Breast epithelium (tissue), 4 donors: ENCODE measurements around the gene ARHGEF2. TPM values are rescaled to one million over a fixed set of nuclear protein-coding genes. Genes with fewer than 3 reads are reported as not detected.

Source experiments
- DNase-seq, 2 donors: peaks; one replicate each; pipeline ENCODE4 v3.0.0-alpha.2; 2019; ENCODE audit warnings: low spot score in 2 of 2
- H3K27ac ChIP-seq, 2 donors: fragments of 200-600 bp; sonication (generic) in 1 of 2; one replicate each; pipeline ENCODE4 v1.5.1; 2016 to 2019; ENCODE audit warnings: mild to moderate bottlenecking in 1 of 2
- H3K27me3 ChIP-seq, 2 donors: fragments of 200-600 bp; sonication (generic) in 1 of 2; one replicate each; pipeline versions ENCODE4 v1.5.1 to v1.6.0; 2017 to 2019; ENCODE audit warnings: control low read depth in 1 of 2, mild to moderate bottlenecking in 1 of 2
- H3K36me3 ChIP-seq: fragments of 200-600 bp; one replicate; pipeline ENCODE4 v1.5.1; 2019
- H3K4me1 ChIP-seq, 2 donors: fragments of 200-600 bp; sonication (generic); one replicate each; pipeline ENCODE4 v1.5.1; 2016 to 2019; ENCODE audit warnings: control low read depth in 1 of 2
- H3K4me3 ChIP-seq, 3 donors: fragments of 200-600 bp; sonication (generic); 1 replicate in 2 of 3; 2 replicates in 1 of 3; pipeline ENCODE4 v1.5.1; 2016 to 2019; ENCODE audit warnings: mild to moderate bottlenecking in 3 of 3, moderate library complexity in 2 of 3
- H3K9me3 ChIP-seq, 2 donors: fragments of 200-600 bp; sonication (generic) in 1 of 2; one replicate each; pipeline ENCODE4 v1.5.1; 2016 to 2019; ENCODE audit warnings: control low read depth in 1 of 2
- POLR2A ChIP-seq: fragments of 450-650 bp; IDR thresholded peaks from one replicate; pipeline ENCODE4 v1.6.1; 2016; ENCODE audit warnings: antibody characterized with exemption, mild to moderate bottlenecking, moderate library complexity
- POLR2AphosphoS5 ChIP-seq, 3 donors: sonication (generic); formaldehyde crosslinking; IDR thresholded peaks; one replicate each; pipeline ENCODE4 v1.6.1; 2017; ENCODE audit warnings: antibody characterized with exemption in 3 of 3
- intact Hi-C: fragments of 100-400 bp; cut with DNase I; formaldehyde crosslinking; loops from one replicate; pipeline ENCODE4 v1.15.1; 2023; ENCODE audit warnings: low total_unique reads
- total RNA-seq, 3 donors: library from RNA; depleted of rRNA; stranded (reverse); fragments of >200 nt; gene quantifications; one replicate each; pipeline ENCODE4 v1.1.0, GENCODE V29; 2016
- TF ChIP-seq, protein P1 (sequence below), 3 donors: fragments of 450-650 bp; IDR thresholded peaks; one replicate each; pipeline ENCODE4 v1.5.1; 2016 to 2017; ENCODE audit warnings: antibody characterized with exemption in 3 of 3, mild to moderate bottlenecking in 3 of 3, moderate library complexity in 3 of 3

Gene ARHGEF2
- total RNA-seq, 3 donors from 2014 or later = 81.8 to 93.7 (median 90.4) TPM

DNA sequence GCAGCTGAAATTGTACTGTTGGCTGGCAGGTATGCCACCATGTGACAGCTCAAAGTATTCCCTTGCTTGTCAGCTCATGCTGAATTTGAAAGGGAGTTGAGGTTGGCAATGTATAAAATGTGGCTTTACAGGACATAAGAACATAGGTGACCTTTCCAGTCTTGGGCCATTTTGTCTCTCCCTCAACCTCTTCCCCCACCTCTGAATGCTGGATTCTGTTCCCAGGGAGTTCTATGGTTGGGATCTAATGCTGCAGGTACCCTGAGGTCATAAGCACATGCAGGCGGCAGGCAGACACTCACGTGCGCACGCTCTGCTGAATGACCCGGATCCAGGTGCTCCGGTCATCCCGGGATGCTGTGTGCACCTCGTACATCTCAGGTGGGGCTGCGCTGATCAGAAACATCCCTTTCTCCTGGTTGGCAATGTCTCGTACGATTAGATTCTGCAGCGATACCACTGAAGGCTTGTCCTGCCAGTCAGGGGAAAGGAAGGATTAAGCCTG, 20.9 kb downstream of the ARHGEF2 start:
- H3K36me3 ChIP-seq = peaks cover 6% of the 10 kb centered on the region
- intact Hi-C loops = loop anchor here (2.0 kb wide), 1 partner anchor 51 kb away; no protein-coding TSS in a partner anchor
- H3K27ac ChIP-seq = no peak overlapping the region
- no peak for TF ChIP-seq POLR2A
- no peak for TF ChIP-seq POLR2AphosphoS5 (IDR thresholded peaks at IDR 0.05)
- TF ChIP-seq, protein P1, sequence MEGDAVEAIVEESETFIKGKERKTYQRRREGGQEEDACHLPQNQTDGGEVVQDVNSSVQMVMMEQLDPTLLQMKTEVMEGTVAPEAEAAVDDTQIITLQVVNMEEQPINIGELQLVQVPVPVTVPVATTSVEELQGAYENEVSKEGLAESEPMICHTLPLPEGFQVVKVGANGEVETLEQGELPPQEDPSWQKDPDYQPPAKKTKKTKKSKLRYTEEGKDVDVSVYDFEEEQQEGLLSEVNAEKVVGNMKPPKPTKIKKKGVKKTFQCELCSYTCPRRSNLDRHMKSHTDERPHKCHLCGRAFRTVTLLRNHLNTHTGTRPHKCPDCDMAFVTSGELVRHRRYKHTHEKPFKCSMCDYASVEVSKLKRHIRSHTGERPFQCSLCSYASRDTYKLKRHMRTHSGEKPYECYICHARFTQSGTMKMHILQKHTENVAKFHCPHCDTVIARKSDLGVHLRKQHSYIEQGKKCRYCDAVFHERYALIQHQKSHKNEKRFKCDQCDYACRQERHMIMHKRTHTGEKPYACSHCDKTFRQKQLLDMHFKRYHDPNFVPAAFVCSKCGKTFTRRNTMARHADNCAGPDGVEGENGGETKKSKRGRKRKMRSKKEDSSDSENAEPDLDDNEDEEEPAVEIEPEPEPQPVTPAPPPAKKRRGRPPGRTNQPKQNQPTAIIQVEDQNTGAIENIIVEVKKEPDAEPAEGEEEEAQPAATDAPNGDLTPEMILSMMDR (IDR thresholded peaks at IDR 0.05) = no peak
- H3K4me1 ChIP-seq = peaks cover 0 to 1% of the 10 kb centered on the region in 2 donors
- H3K9me3 ChIP-seq = no peaks in the 10 kb centered on the region
- DNase-seq = no peak
- no peak overlapping the region for H3K4me3 ChIP-seq
- no peaks in the 10 kb centered on the region for H3K27me3 ChIP-seq

DNA sequence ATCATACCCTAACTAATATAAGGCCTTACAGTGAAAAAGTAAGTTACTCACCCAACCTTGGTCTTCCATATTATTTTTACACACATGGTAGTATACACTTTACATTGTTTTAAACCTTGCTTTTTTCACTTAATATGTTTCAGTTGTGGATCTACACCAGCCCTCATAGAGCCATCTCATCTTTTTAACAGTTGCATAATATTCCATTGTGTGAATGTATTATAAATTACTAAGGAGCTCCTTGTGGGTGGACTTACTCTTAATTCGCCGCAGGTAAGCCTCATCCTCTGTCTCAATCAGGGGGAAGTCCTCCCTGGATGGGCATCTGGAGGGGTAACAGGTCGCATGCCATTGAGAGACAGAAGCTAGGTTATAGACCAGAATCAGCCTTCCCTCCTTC, 23.7 kb downstream of the ARHGEF2 start:
- DNase-seq = no peak
- Histone ChIP-seq H3K27ac (no peak overlapping the region), H3K4me1 (no peaks in the 10 kb centered on the region), H3K36me3 (peaks cover 21% of the 10 kb centered on the region), H3K9me3 (no peaks in the 10 kb centered on the region), H3K4me3 (no peak overlapping the region), H3K27me3 (no peaks in the 10 kb centered on the region)
- intact Hi-C loops = no loop called here
- TF ChIP-seq POLR2A = no peak
- no peak for TF ChIP-seq POLR2AphosphoS5 (IDR thresholded peaks at IDR 0.05)
- TF ChIP-seq, protein P1 (IDR thresholded peaks at IDR 0.05) = no peak

DNA sequence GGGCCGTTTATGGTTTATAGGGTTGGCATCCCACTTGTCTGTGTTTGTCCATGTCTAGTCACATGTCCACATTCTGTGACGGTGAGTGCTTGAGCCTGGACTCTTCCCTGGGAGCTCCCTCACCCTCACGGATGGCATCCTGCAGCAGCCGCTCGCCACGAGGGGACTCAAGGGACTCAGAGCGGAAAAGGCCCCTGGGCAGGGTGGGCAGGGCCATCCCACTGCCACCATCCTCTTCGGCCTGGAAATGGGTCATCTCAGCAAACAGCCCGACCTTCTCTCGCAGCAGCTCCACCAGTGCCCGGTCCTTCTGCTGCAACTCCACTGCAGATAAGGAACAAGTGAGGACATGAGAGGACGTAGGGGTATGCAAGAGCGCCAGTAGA, 25.8 kb downstream of the ARHGEF2 start:
- no peak for DNase-seq
- intact Hi-C loops = no loop called here
- no peaks in the 10 kb centered on the region for H3K9me3 ChIP-seq
- no peak for TF ChIP-seq POLR2A
- TF ChIP-seq POLR2AphosphoS5 (IDR thresholded peaks at IDR 0.05) = no peak
- TF ChIP-seq, protein P1 (IDR thresholded peaks at IDR 0.05) = no peak
- H3K4me3 ChIP-seq = no peak overlapping the region
- H3K27ac ChIP-seq = no peak overlapping the region
- no peaks in the 10 kb centered on the region for H3K4me1 ChIP-seq
- H3K36me3 ChIP-seq = peaks cover 20% of the 10 kb centered on the region
- H3K27me3 ChIP-seq = no peaks in the 10 kb centered on the region

DNA sequence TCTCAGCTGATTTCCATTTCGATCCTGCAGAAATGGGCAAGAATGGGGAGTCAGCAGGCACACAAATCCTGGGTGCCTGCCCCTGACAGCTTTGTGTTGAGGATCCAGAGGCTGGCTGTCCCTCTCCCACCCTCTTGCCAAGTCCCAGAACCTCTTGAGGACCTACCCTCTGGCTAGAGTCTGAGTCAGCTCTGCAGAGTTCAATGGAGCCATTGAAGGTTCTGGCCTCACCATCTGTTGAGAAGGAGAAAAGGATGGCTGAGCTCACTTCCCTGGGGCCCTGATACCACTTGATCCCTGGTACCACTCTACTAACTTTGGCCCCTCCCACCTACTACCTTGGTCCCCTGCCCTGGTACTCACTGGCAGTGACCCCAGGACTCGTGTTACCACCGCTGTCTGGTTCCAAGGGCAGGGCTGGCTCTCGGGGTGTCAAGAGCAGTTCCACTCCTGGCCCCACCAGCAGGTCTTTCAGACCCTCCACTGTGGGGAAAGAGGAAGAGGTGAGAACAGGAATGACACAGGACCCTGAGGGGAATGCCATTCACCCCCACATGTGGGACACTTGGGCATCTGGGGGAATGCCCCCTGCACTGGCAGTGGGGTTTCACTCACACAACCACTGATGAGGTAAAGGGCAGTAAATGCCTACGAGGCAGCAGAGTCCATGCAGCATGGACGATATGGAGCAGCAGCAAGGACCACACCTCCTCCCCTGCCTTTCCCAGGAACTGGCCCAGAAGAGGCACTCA, 26.4 kb downstream of the ARHGEF2 start:
- H3K27ac ChIP-seq = no peak overlapping the region

DNA sequence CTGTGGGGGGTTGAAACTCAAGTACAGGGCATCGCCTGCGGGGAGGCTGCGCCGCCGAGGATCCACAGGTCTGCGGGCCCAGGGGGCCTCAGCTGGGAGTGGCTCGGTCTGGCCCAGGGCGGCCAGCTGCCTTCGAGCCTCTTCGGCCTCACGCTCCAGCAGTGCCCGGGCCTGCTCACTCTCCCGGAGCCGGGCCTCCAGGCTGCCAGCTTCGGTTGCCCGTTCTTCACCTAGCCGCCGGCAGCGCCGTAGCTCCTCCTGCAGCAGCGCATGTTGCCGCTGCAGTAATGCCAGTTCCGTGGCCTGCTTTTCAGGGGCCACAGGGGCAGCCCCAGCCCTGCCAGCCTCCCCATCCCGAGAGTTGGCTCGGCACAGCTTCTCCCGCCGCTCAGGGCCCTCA, 27.5 kb downstream of the ARHGEF2 start:
- intact Hi-C loops = no loop called here
- H3K27me3 ChIP-seq = no peaks in the 10 kb centered on the region
- peaks cover 18% of the 10 kb centered on the region for H3K36me3 ChIP-seq
- DNase-seq = no peak
- H3K9me3 ChIP-seq = no peaks in the 10 kb centered on the region
- TF ChIP-seq, protein P1 (IDR thresholded peaks at IDR 0.05) = no peak
- TF ChIP-seq POLR2AphosphoS5 (IDR thresholded peaks at IDR 0.05) = no peak
- no peak for TF ChIP-seq POLR2A
- H3K4me3 ChIP-seq = no peak overlapping the region
- no peaks in the 10 kb centered on the region for H3K4me1 ChIP-seq
- no peak overlapping the region for H3K27ac ChIP-seq

More for the DNA sequence above, 26.4 kb downstream of the ARHGEF2 start:
- TF ChIP-seq, protein P1 (IDR thresholded peaks at IDR 0.05) = no peak
- TF ChIP-seq POLR2A (no peak), POLR2AphosphoS5 (IDR thresholded peaks at IDR 0.05) (no peak)
- no peaks in the 10 kb centered on the region for H3K9me3 ChIP-seq
- no peak for DNase-seq
- no peaks in the 10 kb centered on the region for H3K4me1 ChIP-seq
- H3K36me3 ChIP-seq = peaks cover 18% of the 10 kb centered on the region
- intact Hi-C loops = no loop called here
- no peaks in the 10 kb centered on the region for H3K27me3 ChIP-seq
- no peak overlapping the region for H3K4me3 ChIP-seq
